ENCODE measurements around the gene RBM39. TPM values are rescaled to one million over a fixed set of nuclear protein-coding genes. Genes with fewer than 3 reads are reported as not detected.
"Not testable (repeated sequence)": the region's sequence is repeated elsewhere in the genome, so short reads cannot be mapped to it uniquely, and the experiment has no call there.

RBM39 gene
- total RNA-seq (2014; rRNA removed; shearing (Covaris generic)) = 390 and 396 TPM in 2 replicates

GRCh38 chr20:35741892-35742740 is at the start of gene RBM39:
Gene RBM39 (minus strand): TSS chr20:35742260. CDS start chr20:35740874, 1,386 bp downstream.
- DNase-seq (ENCODE audit: low spot score) = peak; percentile 100

DNA sequence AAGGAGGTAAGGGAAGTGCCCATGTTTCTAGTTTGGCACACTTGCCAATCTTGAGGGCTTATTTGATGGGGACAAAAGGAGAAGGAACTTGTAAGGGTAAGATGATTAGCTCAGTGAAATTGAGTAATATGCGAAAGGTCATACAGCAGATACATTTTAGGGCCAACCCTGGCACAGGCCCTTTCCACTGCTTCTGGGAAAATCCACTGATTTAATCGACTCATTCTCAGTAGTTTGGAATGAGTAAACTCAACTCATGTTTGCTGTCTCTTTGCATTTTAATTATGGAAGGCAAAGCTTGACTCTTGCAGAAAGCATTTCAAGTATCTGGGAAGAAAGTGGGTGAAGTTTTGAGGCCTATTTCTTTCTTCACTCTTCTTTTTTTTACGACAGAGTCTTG is 49.8 kb upstream of the RBM39 start:
- no peak for DNase-seq (ENCODE audit: low spot score)

DNA sequence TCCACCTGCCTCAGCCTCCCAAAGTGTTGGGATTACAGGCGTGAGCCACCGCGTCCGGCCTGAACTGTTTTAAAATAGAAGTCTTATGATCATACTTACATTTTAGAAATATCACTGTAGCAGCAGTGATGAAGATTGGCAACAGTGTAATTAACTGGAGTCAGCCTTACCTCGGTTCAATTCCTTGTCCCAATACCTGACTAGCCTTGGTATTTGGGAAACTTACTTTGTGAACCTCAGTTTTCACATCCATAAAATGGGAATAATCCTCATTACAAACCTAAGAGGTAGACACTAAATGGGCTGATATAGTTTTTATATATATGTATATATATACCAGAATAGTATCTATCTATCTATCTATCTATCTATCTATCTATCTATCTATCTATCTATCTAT is 49.0 kb upstream of the RBM39 start:
- DNase-seq (ENCODE audit: low spot score) = no peak

GRCh38 chr20:35788796-35789195 is 46.7 kb upstream of the RBM39 start:
- no peak for DNase-seq (ENCODE audit: low spot score)

GRCh38 chr20:35785541-35785940 is 43.5 kb upstream of the RBM39 start:
- DNase-seq (ENCODE audit: low spot score) = not testable (repeated sequence)

DNA sequence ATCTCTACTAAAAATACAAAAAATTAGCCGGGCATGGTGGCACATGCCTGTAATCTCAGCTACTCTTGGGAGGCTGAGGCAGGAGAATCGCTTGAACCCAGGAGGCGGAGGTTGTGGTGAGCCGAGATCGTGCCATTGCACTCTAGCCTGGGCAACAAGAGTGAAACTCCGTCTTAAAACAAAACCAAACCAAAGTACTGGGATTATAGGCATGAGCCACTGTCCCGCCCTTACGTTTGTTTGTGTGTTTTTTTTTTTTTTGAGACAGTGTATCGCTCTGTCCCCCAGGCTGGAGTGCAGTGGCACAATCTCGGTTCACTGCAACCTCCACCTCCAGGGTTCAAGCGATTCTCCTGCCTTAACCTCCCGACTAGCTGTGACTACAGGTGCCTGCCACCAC is 41.8 kb upstream of the RBM39 start:
- DNase-seq (ENCODE audit: low spot score) = not testable (repeated sequence)

- DNase-seq (ENCODE audit: low spot score) = peak; percentile 52
These were observed 34.5 kb upstream of the RBM39 start for GRCh38 chr20:35776513-35777101.

GRCh38 chr20:35774391-35774790 is 32.3 kb upstream of the RBM39 start:
- DNase-seq (ENCODE audit: low spot score) = no peak

- DNase-seq (ENCODE audit: low spot score) = peak; percentile 64
These were observed 31.2 kb upstream of the RBM39 start for GRCh38 chr20:35773154-35773751.

- peak; percentile 20 for DNase-seq (ENCODE audit: low spot score)
These were observed 30.6 kb upstream of the RBM39 start for GRCh38 chr20:35772563-35773058.

GRCh38 chr20:35771689-35772562 is 29.9 kb upstream of the RBM39 start, which contains the start of gene PHF20:
Gene PHF20 (plus strand): TSS chr20:35772015. CDS start chr20:35801523, 29,508 bp downstream.
- DNase-seq (ENCODE audit: low spot score) = peak; percentile 98

- no peak for DNase-seq (ENCODE audit: low spot score)
These were observed 29.3 kb upstream of the RBM39 start for GRCh38 chr20:35771367-35771688.

DNA sequence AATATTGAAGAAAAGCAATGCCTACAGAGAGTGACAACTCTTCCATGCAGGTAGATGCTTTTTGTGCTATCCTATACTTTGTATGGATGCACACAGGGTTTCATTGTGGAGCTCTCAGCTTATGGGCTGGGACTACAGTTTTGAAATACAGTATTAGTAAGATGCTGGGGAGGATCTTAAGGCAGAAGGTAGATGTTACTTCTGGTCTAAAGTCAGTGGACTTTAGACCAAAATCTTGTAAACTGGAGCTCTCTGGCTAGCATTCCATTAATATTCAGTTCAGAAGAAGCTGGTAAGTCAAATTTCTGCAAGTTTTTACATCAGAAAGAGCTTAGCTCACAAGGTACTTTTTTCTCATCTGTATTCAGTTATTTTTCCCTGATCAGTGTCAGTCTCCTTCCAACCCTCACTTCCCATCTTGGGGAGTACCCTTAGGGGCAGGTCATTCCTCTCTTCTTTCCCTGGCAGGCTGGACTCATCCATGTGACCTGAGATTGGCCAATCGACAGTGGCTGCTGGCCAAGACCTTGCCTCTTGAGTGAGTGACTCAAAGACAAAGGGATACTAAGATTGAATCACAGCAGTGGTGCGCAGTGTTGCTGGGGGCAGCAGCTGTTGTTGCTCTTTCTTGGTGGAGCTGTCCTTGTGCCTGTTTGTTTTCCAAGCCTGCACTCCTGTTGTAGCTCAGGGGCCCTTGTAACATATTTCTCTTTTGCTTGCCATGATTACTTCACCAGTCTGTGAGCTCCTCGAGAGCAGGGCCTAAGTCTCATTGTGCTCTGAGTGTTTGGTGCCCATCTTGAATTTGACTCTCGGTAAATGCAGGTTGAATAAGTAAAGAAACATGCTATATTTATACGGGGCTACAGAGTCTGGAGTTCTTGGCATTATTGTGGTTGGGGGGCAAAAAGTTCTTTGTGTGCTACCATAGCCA is 26.9 kb upstream of the RBM39 start:
- peak; percentile 80 for DNase-seq (ENCODE audit: low spot score)

DNA sequence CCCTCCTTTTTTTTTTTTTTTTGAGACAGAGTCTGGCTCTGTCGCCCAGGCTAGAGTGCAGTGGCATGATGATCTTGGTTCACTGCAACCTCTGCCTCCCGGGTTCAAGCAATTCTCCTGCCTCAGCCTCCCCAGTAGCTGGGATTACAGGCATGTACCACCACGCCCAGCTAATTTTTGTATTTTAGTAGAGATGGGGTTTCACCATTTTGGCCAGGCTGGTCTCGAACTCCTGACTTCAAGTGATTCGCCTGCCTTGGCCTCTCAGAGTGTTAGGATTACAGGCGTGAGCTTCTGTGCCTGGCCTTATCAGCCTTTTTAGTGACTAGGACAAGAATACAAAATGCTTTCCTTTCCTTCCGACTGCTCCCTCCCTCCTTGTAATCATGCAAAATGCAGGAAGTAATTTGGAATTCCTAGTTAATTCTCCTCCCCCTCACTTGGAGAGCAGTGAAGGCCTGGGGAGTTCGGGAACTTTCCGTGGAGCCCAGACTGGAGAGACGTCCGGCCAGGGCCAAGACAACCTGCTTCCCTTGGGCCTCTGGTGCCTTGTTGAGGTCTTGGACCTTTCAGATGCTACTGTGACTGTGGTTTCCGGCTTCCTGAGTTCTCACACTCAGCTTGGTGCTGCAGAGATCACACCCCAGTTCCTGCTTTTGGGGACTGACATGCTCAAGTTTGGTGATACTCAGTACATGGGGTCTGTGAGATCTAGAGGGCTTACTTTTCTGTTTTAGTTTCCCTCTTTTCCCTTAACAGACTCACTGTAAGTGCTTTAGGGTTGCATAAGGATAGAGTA is 25.8 kb upstream of the RBM39 start:
- DNase-seq (ENCODE audit: low spot score) = no peak

DNA sequence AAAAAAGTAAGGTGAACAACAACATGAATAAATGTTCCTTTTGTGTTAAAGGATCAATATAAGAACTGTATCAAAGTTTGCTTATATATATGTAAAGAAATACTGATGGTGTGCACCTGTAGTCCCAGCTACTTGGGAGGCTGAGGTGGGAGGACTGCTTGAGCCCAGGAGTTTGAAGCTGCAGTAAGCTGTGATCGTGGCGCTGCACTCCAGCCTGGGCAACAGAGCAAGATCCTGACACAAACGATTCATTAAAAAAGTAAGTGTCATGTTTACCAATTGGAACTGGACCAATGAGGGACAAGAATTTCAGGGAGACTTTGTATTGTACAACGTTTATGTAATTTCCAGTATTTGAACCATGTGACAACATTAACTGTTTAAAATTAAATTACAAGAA is 24.8 kb upstream of the RBM39 start:
- no peak for DNase-seq (ENCODE audit: low spot score)

GRCh38 chr20:35764936-35765335 is 22.9 kb upstream of the RBM39 start:
- DNase-seq (ENCODE audit: low spot score) = not testable (repeated sequence)

GRCh38 chr20:35762461-35762860 is 20.4 kb upstream of the RBM39 start:
- DNase-seq (ENCODE audit: low spot score) = no peak

- DNase-seq (ENCODE audit: low spot score) = not testable (repeated sequence)
These were observed 19.5 kb upstream of the RBM39 start for GRCh38 chr20:35761548-35761947.

GRCh38 chr20:35757098-35757705 is 15.1 kb upstream of the RBM39 start:
- DNase-seq (ENCODE audit: low spot score) = no peak

All from HT-29 (cell line).